ENCODE data around the gene RALGPS1.

- no peak for TF ChIP-seq POLR2A (IDR thresholded peaks at IDR 0.05; ENCODE audit: low read depth)
- no peak for TF ChIP-seq CTCF (IDR thresholded peaks at IDR 0.05)
Measured at GRCh38 chr9:127050591-127051001, 136.0 kb downstream of the RALGPS1 start.
